Stimulated activated CD8-positive, alpha-beta memory T cell treated with anti-CD3 and anti-CD28 coated beads, Interleukin-7, amount 100 ng/mL, for 24 hours (primary cell): ENCODE measurements around the gene GJB2.

Source experiments
- DNase-seq: peaks from one replicate; pipeline ENCODE4 v3.0.0-alpha.2; 2020; ENCODE audit warnings: low read depth

Gene GJB2

DNA sequence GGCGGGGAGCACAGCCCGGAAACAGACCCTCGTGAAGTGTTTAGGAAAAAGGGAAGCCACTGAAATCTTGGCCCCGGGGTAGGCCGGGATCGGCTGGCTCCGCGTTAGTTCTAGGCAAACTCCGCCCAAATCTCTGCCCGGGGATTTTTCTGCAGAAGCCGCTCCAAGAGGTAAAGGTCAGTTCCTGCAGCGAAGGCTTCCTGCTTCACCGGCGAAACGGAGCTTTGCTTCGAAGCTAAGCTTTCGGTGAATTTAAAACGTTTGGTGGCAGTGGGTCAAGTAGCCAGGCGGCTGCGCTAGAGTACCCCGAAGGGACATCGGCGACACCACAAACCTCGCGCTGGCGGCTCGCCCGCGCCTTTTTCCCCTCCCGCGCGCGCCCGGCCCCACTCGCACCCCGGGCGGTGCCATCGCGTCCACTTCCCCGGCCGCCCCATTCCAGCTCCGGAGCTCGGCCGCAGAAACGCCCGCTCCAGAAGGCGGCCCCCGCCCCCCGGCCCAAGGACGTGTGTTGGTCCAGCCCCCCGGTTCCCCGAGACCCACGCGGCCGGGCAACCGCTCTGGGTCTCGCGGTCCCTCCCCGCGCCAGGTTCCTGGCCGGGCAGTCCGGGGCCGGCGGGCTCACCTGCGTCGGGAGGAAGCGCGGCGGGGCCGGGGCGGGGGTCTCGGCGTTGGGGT lies 441 bp downstream of the GJB2 start:
- no peak for DNase-seq

DNA sequence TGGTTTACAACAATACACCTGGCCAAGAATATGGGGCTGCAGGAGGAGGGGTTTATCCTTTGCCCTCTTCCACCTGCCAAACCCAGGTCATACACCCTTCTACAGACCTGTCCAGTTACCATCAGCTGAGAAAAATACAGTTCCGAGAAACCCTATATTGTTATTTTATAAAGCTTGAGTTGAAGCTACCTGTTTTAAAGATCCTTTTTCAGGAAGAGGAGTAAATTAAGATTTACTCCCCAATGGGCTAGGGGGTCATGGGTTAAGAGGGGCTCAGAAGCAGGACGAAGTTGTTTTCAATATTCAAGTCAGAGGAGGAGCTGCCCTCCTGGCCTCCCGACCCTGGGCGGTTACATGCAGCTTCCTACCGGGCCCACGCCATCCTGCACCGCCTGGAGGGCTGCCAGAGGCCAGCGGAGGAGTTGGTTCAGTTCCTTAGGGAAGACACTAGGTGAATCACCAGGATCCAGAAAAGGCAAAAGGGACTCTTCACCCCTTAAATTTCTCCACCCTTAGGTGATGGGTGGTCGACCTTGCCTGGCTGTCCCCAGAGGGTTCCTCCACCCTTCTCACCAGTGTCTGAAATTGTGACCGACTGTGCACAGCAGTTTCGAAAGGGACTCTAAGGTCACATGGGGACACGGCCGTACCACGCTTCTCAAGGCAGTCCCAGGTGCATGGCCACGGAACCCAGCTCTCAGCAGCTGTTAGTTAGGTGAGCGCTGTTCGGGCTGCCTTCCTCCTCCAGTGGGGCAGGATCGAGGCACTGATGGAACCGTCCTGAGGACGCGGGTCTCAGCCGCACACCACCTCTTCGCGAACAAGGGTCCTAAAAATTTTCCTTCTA lies 1.2 kb downstream of the GJB2 start:
- no peak for DNase-seq

DNA sequence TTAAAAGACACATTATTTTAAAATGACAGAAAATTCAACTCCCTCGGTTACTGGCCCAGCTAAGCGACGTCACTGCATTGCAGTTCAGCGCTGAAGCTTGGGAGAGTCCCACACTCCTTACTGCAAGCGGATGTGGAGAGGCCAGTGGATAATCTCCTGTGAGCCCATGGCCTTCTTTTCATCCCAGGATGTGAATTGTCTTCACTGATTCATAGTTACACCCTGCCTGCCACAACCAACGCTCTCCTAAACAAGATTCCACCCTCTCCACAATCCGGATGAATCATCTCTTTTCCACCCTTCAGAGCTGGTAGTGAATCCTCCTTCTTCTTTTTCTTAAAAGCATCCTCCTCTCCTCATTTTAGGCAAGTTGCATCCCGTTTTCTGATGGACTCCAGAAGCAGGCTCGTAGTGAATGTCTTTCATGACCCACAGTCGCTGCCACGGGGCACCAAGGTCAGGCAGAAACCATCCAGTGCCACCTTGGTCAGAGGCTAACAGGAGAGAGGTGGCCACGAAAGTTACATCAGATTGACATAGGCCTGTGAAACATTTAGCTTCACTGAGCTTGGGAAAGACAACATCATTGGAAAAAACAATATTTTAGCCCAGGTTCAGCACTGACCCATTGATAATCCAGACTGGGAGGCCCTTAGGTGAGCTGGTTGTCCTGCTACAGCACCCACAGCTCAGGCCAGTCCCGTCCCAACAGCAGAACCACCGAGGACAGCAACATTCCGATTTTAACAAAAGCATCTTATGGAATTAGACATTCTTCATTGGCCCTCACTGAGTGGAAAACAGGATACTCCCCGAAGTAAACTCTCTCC lies 2.0 kb downstream of the GJB2 start:
- DNase-seq: no peak

DNA sequence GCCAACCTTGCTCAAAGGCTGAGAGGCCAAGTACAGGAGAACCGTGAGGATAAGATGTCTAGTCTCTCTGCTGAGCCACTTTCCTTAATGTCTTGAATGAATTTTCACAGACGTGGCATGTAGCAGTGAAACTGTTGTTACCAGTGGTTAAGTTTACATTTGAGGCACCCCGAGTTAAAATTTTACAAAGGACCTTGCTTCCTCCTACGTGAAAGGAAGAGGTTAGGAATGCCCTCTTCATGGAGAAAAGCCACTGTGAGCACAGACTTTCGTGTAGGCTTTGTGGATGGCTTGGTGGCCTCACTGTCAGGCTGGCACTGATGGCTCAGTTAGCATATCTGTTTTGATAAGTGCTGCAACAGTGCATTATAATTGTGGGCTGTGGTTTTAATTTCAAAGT lies 2.7 kb downstream of the GJB2 start:
- DNase-seq: no peak

DNA sequence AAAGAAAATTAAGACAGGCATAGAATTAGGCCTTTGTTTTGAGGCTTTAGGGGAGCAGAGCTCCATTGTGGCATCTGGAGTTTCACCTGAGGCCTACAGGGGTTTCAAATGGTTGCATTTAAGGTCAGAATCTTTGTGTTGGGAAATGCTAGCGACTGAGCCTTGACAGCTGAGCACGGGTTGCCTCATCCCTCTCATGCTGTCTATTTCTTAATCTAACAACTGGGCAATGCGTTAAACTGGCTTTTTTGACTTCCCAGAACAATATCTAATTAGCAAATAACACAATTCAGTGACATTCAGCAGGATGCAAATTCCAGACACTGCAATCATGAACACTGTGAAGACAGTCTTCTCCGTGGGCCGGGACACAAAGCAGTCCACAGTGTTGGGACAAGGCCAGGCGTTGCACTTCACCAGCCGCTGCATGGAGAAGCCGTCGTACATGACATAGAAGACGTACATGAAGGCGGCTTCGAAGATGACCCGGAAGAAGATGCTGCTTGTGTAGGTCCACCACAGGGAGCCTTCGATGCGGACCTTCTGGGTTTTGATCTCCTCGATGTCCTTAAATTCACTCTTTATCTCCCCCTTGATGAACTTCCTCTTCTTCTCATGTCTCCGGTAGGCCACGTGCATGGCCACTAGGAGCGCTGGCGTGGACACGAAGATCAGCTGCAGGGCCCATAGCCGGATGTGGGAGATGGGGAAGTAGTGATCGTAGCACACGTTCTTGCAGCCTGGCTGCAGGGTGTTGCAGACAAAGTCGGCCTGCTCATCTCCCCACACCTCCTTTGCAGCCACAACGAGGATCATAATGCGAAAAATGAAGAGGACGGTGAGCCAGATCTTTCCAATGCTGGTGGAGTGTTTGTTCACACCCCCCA lies 3.8 kb downstream of the GJB2 start:
- DNase-seq: no peak

DNA sequence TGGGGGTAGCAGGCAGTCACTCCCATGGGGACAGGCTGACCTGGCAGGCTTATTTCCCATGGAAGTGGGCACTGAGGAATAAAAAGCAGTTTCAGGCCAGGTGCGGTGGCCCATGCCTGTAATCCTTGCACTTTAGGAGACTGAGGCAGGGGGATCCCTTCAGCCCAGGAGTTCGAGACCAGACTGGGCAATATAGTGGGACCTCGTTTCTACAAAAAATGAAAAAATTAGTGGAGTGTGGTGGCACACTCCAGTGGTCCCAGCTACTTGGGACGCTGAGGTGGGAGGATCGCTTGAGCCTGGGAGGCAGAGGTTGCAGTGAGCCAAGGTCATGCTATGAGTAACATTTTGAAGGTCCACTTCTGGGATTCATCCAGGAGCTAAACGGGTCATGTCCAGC lies 6.0 kb downstream of the GJB2 start:
- no peak for DNase-seq

DNA sequence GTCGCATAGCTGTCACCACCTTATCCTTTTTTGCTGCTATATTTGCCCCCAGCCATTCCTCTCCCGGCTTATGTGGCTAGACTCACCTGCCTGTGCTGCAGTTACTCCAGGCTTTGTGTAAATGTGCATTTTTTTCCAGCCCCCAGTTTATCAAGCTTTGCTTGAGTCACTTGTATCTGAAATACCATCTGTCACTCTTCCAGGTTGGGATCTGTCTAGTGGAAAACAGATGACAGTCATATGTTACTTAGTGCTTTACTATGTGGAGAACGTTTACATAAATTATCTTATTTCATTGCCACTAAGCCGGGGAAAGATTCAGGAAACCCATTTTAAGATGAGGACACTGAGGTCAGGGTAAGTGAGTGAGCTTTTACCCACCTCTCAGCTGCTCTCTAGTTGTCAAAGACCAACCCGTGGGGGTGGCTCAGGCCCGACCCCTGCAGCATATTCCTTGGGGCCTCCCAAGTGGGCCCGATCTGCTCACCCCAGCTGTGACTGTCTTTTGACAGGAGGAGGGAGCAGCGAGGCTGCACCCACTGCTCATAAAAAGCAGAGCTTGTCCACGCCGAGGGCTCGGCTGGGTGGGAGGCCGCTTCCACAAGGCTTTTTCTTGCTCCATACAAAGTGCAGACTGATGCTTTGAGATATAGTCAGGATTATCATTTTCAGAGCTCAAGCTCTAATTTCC lies 7.2 kb downstream of the GJB2 start:
- no peak for DNase-seq

DNA sequence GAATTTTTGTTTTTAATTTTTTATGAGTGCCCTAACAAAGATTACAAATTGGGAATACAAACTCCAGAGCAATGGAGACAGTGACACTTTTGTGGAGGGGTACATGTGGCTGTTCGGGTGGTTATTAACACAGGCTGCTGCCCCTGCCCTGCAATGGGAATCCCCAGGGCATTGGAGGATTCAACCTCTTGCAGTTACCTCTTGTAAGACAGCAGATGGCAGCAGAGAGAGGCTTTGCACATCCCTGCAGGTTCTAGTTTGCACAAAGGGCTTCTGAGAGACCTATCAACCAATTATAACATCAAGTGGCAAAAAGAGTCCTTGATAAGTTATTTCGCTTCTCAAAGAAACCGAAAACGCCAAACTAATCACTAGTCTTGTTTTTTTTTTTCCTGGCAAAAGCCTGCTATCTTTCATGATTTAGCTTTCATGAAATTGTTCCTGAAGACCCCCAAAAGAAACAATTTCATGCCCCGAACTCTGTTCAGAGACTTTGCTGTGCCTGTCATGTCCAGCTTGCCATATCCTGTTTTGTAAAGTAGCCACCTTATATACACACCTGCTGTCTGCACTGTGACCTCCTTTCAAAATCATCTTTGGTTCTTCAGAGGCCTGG lies 10.4 kb downstream of the GJB2 start:
- DNase-seq: no peak

DNA sequence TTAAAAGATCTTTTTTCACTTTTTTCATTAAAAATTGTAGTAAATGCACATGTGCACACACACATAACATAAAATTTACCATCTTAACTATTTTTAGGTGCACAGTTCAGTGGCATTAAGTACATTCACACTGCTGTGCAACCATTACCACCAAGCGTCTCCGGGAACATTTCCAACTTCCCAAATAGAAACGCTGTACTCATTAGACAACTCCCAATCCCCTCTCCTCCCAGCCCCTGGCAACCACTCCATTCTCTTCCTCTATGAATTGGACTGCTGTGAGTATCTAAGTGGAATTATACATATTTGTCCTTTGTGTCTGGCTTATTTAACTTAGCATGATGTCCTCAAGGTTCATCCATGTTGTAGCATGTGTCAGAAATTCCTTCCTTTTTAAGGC lies 11.6 kb downstream of the GJB2 start:
- no peak for DNase-seq

DNA sequence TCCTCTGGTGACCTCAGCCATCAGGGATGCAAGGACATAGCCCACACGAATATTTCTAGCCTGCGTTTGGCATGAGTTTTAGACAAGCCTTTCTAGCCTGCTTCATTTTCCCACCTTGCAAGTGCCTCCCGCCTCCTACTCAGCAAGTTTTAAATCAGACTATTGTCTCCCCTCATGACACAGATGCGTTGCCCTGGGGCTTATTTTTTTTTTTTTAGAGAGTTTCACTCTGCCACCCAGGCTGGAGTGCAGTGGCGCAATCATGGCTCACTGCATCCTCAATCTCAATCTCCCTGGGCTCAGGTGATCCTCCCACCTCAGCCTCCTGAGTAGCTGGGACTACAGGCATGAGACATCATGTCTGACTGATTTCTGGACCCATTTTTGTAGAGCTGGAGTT lies 14.6 kb downstream of the GJB2 start:
- no peak for DNase-seq

DNA sequence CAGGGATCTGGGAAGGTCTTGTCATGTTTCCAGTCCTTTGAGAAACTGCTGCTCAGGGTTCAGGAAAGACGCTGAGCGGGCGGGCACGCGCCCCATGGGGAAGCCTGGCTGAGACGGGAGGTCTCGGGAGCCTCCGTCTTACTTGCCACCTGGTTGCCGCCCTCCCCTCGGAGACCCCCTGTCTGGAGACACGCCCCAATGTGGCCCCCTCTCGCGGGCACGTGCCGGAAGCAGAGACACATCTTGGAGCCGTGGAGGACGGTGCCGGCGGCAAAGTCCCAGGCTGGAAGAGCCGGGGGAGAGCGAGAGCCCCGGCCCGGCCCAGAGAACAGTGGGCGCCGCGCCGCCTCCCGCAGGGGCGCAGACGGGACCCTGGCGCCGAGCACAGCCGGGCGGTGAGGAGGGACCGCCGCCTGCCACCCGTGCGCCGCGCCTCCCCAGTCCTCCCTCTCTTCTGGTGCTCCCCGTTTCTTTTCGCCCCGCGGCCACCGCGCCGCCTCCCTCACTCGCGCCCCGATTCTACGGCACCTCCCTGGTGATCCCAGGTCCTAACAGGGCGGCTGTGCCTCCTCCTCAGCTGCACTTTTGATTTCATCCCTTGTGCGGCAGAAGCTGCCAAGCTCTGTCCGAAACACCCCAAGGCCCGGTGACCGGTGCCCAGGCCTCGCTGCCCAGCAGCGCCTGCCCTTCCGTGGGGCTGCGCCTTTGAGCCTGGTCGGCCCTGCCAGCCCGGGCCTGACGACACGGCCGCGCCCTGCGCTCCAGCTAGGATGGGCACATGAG lies 15.5 kb downstream of the GJB2 start:
- no peak for DNase-seq

DNA sequence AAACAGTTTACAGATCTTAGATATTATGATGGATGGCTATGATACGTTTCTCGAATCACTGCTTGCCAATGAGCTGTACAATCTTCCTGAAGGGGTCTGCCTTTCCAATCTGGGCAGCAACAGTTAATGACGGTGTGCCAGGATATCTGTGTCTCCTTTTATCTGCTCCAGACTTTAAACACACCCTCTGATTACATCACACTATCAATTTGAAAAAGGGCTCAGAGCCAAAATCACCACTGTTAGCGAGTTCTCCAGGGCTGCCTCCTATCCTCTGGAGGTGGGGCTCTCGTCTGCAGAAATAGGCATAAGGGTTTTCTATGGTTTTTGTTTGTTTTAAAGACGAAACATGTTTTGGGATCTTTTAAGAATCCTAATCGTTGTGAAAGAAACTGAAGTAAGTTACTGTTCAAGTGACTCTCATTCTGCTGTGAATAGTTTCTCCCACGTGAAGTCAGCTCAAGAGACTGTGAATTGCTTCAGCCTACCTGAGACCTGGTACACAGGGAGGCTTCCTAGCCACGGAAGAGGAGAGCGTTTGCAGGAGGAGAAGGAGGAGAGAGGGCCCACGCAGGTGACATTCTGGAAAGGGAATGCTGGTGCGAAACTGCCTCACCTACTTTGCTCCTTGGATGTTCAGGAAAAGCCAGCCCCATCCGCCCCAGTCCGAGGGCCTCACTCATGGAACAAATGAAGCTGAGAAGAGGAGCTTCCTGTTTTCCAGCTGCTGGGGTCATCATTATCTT lies 16.7 kb downstream of the GJB2 start:
- DNase-seq: no peak

DNA sequence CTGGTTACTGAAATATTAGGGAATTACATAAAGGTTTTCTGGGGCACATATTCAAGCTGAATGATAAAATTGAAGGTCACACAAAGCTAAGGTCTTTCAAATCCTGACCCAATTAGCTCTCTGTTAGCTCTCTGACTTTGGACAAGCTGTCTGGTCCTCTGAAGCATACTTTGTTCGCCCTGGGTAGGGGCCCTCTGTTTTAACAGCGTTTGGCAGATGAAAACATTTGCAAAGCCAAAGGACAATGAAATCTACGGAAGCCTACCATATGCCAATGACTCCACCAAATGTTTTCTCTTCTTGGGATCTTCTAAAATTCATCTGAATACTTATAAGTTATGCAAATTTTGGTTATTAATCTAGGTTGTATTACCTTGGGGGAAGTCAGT lies 17.3 kb downstream of the GJB2 start:
- no peak for DNase-seq

DNA sequence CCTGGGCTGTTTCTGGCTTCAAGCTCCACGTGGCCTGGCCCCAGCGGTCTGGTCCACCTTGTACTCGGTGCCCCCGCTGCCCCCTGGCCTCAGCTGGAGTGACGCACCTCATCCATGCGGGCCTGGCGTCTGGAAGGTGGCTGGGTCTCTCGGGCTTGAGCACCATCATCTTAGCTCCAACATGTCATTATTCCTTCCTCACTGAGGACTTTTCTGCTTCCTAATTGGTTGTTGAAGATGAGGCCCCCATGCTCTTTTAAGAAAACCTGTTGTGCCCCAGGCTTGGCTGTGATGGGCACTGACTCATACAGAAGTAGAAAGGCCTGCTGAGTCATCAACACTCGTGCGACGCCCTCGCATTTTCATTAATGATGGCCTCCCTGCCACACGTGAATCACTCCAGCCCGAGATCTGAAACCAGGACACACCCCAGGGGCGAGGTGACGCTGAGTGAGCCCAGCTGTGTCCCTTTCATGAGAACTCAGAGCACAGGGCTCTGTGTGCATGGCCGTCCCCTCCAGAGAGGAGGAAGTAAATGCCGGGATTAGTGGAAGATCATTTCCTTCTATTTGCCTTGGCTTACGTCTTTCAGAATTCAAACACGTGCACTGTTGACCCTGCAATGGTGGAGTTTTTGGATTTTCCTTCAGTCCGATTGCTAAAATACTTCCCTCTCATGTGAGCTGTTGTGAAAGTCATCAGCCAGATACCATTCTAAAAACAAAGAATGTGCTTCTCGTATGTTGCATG lies 17.9 kb downstream of the GJB2 start:
- DNase-seq: peak; percentile 54

DNA sequence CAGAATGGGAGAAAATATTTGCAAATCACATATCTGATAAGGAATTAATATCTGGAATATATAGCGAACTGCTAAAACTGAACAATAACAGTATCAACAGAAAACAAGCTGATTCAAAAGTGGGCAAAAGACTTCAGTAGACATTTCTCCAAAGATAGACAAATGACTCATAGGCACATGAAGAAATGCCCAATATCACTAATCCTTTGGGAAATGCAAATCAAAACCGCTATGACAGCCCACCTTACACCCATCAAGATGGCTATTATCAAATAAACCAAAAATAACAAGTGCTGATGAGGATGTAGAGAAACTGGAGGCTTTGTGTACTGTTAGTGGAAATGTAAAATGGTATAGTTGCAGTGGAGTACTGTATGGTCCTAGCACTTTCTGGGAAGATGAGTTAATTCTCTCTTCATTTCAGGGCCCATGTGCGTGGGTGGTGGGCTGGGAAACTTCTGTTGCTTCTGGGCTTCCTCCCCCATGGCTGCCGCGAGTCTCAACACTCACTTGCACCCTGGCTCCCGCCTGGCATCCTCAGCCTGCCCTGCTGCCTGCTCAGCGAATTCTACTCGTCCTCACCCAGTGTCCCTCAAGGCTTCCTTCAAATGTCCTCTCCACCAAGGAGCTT lies 19.5 kb downstream of the GJB2 start:
- no peak for DNase-seq

DNA sequence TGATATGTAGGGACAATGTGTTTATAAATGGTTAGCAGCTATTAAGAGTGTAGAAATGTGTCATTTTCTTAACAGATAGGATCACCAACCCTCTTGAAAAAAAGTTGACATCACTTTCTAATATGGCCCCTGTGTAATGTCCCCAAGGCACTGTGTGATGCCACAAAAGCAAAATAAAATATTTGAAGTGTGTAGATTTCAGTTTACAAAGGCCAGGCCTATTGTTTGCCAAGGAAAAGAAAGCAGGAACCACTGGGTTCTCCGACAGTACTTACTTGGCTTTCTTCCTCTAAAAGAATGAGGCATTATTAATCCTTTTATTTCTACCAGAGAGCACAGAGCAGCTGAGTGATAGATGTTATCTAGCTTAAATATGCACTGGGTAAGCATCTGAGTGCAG lies 21.4 kb downstream of the GJB2 start:
- no peak for DNase-seq

DNA sequence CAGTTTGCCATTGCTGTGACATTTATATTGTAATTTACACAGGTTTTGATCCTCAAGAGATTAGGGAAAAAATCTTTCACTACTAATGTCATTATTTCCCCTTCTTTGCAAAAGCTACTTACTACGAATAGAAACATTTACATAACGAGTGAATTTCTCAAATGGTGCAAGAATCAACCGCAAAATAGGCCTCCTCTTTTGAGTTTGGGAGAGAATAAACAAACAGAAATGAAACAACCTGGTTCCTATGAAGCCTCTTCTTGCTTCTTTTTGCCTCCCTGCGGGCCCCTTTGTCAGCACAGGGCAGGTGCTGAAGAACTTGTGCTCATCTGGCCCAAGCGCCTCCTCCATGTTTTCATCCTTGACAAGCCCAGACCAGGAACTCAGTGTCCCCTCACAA lies 21.8 kb downstream of the GJB2 start:
- DNase-seq: no peak

DNA sequence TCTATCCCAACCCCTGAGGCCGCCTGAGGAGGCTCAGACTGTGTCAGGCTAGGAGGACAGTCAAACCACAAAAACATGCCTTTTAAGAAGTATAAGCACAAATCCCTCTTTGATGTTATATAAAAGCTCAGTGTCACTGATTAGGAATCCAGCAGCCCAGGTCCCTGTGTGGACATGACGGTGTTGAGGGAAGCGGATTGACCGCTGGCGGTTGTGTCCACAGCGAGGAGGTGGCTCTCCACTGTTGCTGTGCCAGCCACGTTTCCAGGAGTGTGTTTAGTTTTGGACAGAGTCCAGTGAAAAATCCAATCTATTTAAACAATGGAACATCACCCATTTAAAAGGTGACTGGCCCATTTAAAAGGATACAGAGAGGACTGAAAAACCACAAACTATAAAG lies 24.3 kb downstream of the GJB2 start:
- no peak for DNase-seq
